Astrocyte of the spinal cord (primary cell): ENCODE measurements around the gene CDV3.

Experiments used
- DNase-seq: peaks from one replicate; pipeline ENCODE4 v3.0.0; 2011; ENCODE audit warnings: low read depth, low spot score
- H3K4me3 ChIP-seq: 2 replicates; pipeline ENCODE4 v1.5.1; 2011; ENCODE audit warnings: low read depth, mild to moderate bottlenecking, low read length, moderate library complexity
- CTCF ChIP-seq: IDR thresholded peaks from 2 replicates; pipeline ENCODE4 v1.5.1; 2012; ENCODE audit warnings: low read depth, mild to moderate bottlenecking, low read length, inconsistent platforms
- in situ Hi-C: cut with HindIII; loops from 2 replicates; pipeline ENCODE4 v1.10.0; 2017; ENCODE audit warnings: low sequenced_read_pairs

Gene CDV3

GRCh38 chr3:133568294-133569014, 5.0 kb upstream of the CDV3 start:
- TF ChIP-seq CTCF, result no peak
- H3K4me3 ChIP-seq, result no peak overlapping the region
- DNase-seq, result peak; percentile 87
- in situ Hi-C loops, result no loop called here

DNA sequence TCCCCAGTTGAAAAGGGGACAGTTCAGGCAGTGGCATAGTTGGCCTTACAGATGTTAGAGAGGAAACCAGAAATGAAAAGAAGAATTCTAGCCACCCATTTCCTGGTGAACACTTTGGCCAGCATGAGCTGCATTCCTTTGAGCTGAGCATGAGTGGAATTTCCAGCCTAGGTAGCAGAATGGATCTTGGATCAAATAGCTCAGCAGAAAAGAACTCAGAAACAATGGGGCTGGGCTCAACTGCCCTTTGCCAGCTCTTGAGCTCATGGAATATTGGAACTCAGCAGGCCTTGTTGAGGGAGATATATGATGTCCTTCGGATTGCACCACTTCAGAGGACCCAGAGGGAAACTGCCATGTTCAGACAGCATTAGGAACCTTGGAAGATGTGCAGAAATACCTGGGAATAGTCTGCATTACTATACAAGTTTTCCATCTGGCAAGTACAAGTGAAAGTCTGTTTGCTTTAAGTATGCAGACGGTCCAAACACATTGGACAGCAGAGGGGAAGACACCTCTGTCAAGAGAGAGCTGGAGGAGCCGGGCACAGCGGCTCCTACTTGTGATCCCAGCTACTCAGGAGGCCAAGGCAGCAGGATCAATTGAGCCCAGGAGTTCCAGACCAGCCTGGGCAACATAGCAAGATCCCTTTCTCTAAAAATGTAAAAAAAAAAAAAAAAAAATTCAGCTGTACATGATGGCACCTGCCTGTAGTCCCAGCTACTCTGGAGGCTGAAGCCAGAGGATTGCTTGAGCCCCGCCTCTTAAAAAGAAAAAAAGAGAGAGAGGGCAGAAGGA, 3.1 kb upstream of the CDV3 start:
- in situ Hi-C loops, result no loop called here
- no peak overlapping the region for H3K4me3 ChIP-seq
- peak; percentile 89 for DNase-seq
- TF ChIP-seq CTCF, result no peak

DNA sequence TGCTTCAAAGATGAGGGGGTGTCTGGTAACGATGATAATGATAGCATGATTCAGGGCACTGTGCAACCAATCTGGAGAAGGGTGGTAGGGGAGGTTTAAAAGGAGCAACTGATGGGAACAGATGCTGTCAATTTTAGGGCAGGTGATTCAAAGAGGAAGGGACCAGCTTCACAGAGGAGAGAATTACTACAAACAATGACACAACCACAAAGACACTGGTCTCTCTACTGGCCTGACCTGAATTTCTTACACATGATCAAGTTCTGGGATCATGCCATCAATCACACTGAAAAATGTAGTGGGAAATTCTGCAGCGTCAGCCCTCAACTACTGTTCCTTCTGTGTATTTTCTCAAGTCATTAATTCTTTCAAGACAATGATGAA, 2.6 kb upstream of the CDV3 start:
- H3K4me3 ChIP-seq, result no peak overlapping the region
- peak; percentile 33 for DNase-seq
- in situ Hi-C loops, result no loop called here
- TF ChIP-seq CTCF, result no peak

GRCh38 chr3:133572158-133573053, 1.1 kb upstream of the CDV3 start:
- no peak overlapping the region for H3K4me3 ChIP-seq
- no peak for TF ChIP-seq CTCF
- in situ Hi-C loops, result no loop called here
- DNase-seq, result no peak

DNA sequence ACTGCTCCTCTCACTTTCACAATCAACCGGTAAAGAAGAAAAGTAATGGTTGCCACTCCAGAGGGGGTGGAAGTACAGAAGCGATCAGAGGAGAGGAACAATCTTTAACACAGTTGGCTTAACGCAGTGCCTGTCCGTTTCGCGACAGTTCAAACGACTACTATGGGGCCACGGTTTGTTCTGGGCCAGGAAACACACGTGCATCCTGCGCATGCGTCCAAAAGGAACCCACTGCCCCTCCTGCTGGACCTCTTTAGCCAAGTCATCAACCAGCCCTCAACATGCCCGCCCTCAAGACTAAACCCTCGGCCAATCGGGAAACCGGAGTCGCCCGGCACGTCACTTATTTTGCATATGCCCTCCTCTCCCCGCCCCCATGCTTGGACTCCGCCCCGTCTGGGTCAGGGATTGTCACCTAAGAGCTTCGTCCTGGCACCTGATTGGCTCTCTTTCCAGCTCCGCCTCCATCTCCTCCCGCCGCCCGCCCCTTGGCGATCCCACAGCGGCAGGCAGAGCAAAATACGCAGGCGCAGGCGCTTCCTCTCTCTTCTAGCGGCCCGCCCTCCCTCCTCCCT, 345 bp upstream of the CDV3 start:
- peak overlapping the region; percentile 73 for H3K4me3 ChIP-seq
- DNase-seq, result peak; percentile 100
- peak; percentile 20 for TF ChIP-seq CTCF
- in situ Hi-C loops, result no loop called here

DNA sequence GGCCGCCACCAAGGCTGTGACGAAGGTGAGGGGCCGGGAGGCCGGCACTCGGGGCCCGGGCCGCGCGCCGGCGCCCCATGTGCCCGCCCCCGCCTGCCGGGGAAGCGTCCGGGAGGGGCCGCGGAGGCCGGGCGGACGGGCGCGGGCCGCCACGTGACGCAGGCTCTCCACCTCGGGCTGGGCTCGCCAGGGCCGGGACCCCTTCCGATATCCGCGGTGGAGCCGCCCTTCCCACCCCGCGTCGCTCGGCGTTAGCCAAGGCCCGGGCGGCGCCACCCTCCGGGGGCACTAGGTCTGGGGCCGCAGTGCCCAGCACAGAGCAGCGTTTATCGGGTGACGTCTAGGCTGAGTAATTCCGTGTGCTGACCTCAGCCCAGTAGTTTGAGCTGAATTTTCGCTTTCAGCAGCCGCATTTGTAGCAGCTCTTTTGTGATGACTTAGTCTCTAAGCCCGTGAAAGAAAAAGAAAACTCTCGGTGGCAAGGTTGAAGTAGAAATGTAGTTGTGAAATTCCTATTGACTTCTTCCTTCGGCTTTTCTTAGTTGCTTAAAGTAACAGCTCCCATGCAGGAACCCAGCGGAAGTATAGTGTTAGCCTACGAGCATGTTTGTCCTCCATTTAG, 885 bp downstream of the CDV3 start:
- in situ Hi-C loops, result no loop called here
- DNase-seq, result peak; percentile 75
- TF ChIP-seq CTCF, result no peak
- H3K4me3 ChIP-seq, result peak overlapping the region; percentile 73
